Ishikawa (cell line): ENCODE measurements around the gene SLC30A2.

Experiments used
- CEBPB ChIP-seq: IDR thresholded peaks from 2 replicates; pipeline ENCODE4 v1.6.1; 2012
- CREB1 ChIP-seq: IDR thresholded peaks from 2 replicates; pipeline ENCODE4 v1.6.1; 2012; ENCODE audit warnings: low read depth
- EGR1 ChIP-seq: IDR thresholded peaks from 2 replicates; pipeline ENCODE4 v1.6.1; 2012
- EP300 ChIP-seq: IDR thresholded peaks from 2 replicates; pipeline ENCODE4 v1.6.1; 2012; ENCODE audit warnings: borderline replicate concordance
- FOXM1 ChIP-seq: IDR thresholded peaks from 2 replicates; pipeline ENCODE4 v1.6.1; 2012; ENCODE audit warnings: low read depth, borderline replicate concordance
- NFIC ChIP-seq: IDR thresholded peaks from 2 replicates; pipeline ENCODE4 v1.6.1; 2012
- RAD21 ChIP-seq: IDR thresholded peaks from 2 replicates; pipeline ENCODE4 v1.6.1; 2012; ENCODE audit warnings: low read depth
- REST ChIP-seq: IDR thresholded peaks from 2 replicates; pipeline ENCODE4 v1.6.1; 2012; ENCODE audit warnings: low read depth, mild to moderate bottlenecking
- TAF1 ChIP-seq: IDR thresholded peaks from 2 replicates; pipeline ENCODE4 v1.6.1; 2012; ENCODE audit warnings: low read depth, mild to moderate bottlenecking
- TCF12 ChIP-seq: IDR thresholded peaks from 2 replicates; pipeline ENCODE4 v1.6.1; 2012; ENCODE audit warnings: low read depth
- USF1 ChIP-seq: IDR thresholded peaks from 2 replicates; pipeline ENCODE4 v1.6.1; 2012
- YY1 ChIP-seq: IDR thresholded peaks from 2 replicates; pipeline ENCODE4 v1.6.1; 2012; ENCODE audit warnings: low read depth
- ZBTB7A ChIP-seq: IDR thresholded peaks from 2 replicates; pipeline ENCODE4 v1.6.1; 2012; ENCODE audit warnings: low read depth

GRCh38 chr1:26057189-26057588 lies 11.3 kb upstream of the SLC30A2 start:
- TF ChIP-seq REST (no peak), ZBTB7A (no peak), YY1 (no peak), TCF12 (no peak), RAD21 (no peak), CEBPB (no peak), EP300 (no peak), FOXM1 (no peak), NFIC (no peak), TAF1 (no peak), USF1 (no peak), CREB1 (no peak), EGR1 (no peak)
